HG03354 (cell line): ENCODE data around the gene VANGL2.
A peak's percentile ranks its signal among the peaks of the same experiment; 100 is the strongest.

ENCODE experiments used
- ATAC-seq: cut with Tn5 transposase; IDR thresholded peaks from one replicate; pipeline ENCODE4 v1.9.1; 2021; ENCODE audit warnings: mild to moderate bottlenecking; ENCODE audit not compliant: unreplicated experiment, poor library complexity, severe bottlenecking

The VANGL2 gene

GRCh38 chr1:160451119-160451858 lies 50.9 kb downstream of the VANGL2 start:
- ATAC-seq, result peak; percentile 68

DNA sequence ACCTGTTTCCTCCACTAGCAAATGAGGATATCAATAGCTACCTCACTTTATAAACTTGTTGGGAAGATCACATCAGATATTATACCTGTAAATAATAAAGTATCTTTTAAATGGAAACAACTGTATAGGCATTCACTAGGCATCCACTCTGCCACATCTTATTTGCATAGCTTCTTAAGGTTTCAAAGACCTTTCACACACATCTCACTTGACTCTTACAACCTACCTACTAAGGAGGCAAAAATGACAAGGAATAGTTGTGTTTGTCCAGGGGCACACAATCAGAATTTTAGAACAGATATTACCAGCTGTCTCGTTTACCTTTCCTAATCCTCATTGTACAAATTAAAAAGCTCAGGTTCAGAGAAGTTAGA lies 51.5 kb downstream of the VANGL2 start:
- ATAC-seq, result peak; percentile 47

- ATAC-seq, result peak; percentile 49
Measured at GRCh38 chr1:160453443-160453842, 53.1 kb downstream of the VANGL2 start.

GRCh38 chr1:160454371-160455152 lies 54.2 kb downstream of the VANGL2 start:
- ATAC-seq, result no peak

DNA sequence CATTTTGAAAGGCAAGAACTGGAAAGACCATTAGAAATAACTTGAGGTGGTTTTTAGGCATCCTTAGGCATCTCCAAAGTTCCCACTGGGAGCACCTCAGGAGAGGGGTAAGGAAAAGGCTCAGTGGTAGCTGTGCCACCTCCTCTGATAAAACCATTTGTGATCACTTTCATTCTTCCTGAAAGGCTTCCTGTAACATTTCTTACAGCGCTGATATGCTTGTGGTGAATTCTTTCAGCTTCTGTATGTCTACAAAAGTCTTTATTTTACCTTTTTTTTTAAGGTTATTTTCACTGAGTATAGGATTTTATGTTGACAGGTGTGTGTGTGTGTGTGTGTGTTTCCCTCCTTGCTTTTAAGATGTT lies 54.8 kb downstream of the VANGL2 start:
- ATAC-seq, result no peak

DNA sequence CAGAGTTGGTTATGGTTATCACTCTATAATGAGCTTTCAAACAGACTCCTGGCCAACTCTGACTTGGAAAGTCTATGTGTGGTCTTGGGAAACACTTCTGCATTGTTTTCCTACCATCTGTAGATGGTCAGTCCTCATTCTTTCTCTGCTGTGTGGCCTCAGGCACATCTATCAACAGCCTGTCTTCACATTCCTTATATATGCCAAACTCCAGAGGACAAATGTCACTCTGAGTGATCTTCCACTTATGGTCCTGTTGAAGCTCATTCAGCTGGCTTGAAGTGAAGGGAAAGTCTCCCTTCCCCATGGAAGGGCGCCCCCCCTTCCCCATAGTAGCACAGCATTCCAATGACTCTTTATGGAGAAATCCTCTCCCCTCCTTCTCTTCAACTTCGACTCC lies 58.7 kb downstream of the VANGL2 start:
- ATAC-seq, result no peak

GRCh38 chr1:160459687-160460086 lies 59.3 kb downstream of the VANGL2 start:
- ATAC-seq, result no peak

- ATAC-seq, result no peak
Measured at GRCh38 chr1:160460214-160460642, 59.9 kb downstream of the VANGL2 start.

DNA sequence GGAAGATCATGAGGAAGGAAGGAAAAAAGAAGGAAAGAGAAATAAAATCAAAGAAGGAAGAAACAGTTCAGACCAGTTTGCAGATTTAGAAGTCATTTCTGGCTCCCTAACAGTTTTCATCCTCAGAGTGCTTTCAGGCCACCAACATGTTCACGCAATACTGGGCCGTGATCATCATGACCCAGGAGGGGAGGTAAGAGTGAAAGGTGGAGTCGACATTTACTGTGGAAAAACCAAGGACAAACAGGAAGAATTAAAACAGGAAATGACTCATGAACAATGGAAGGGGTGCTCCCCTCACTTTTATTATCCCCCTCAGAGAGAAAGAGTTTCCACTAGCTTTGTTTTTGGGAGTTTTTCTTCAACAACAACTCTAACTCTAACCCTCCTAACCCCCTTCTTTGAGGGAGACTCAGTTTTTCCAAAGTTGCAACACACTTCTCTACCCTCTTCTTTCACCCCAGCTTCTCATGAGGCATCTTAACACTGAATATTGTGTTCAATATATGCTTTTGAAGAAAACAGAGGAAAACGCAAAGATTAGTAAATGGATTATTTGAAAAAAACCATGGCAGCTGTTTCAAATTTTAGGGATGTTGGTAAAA lies 60.4 kb downstream of the VANGL2 start:
- ATAC-seq, result no peak

GRCh38 chr1:160465123-160465522 lies 64.8 kb downstream of the VANGL2 start:
- ATAC-seq, result no peak

DNA sequence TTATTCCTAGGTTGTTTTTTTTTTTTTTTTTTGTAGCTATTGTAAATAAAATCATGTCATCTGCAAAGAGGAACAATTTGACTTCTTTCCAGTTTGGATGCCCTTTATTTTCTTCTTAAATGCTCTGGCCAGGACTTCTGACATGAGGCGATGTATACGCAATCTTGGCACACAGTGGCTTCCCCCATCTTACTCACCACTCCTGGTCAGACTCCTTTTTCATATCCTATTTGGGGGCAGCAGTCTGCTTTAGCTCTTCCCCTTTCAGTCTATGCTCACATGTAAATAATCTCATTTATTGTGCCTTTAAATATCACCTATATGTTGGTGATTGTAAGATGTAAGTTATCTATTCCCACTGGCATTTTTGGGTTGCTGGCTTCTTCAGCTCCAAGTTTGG lies 66.6 kb downstream of the VANGL2 start:
- no peak for ATAC-seq

- no peak for ATAC-seq
Measured at GRCh38 chr1:160467576-160467975, 67.2 kb downstream of the VANGL2 start.

- no peak for ATAC-seq
Measured at GRCh38 chr1:160471253-160471652, 70.9 kb downstream of the VANGL2 start.

- no peak for ATAC-seq
Measured at GRCh38 chr1:160472112-160472511, 71.7 kb downstream of the VANGL2 start.

- ATAC-seq, result no peak
Measured at GRCh38 chr1:160474392-160475242, 74.3 kb downstream of the VANGL2 start.
